Gastroesophageal sphincter (tissue), 4 donors: ENCODE data around the gene HS3ST3A1. TPM values are rescaled to one million over a fixed set of nuclear protein-coding genes. Genes with fewer than 3 reads are reported as not detected.

ENCODE experiments used
- ATAC-seq: fragments of 150-250 bp; one replicate; pipeline ENCODE4 v1.9.1; 2016; ENCODE audit warnings: mild to moderate bottlenecking, moderate library complexity
- H3K27ac ChIP-seq, 4 donors: fragments of 200-600 bp; sonication (generic) in 3 of 4; 1 replicate in 3 of 4; 2 replicates in 1 of 4; pipeline ENCODE4 v1.5.1; 2016 to 2019
- H3K27me3 ChIP-seq: fragments of 200-600 bp; sonication (generic); one replicate; pipeline ENCODE4 v1.5.1; 2019
- H3K36me3 ChIP-seq, 2 donors: fragments of 200-600 bp; sonication (generic); one replicate each; pipeline ENCODE4 v1.5.1; 2019; ENCODE audit warnings: control low read depth in 1 of 2
- H3K4me1 ChIP-seq, 3 donors: fragments of 200-600 bp; sonication (generic); 1 replicate in 2 of 3; 2 replicates in 1 of 3; pipeline ENCODE4 v1.5.1; 2016 to 2019; ENCODE audit warnings: control low read depth in 2 of 3
- H3K4me3 ChIP-seq, 2 donors: fragments of 200-600 bp; sonication (generic); one replicate each; pipeline ENCODE4 v1.5.1; 2019; ENCODE audit warnings: mild to moderate bottlenecking in 1 of 2, moderate library complexity in 1 of 2
- H3K9me3 ChIP-seq, 3 donors: fragments of 200-600 bp; sonication (generic); one replicate each; pipeline ENCODE4 v1.5.1; 2017 to 2019; ENCODE audit warnings: control low read depth in 2 of 3
- CTCF ChIP-seq, 4 experiments: fragments of 200-600 bp in 2 of 4; fragments of 450-650 bp in 2 of 4; sonication (generic) in 1 of 4; IDR thresholded peaks; one replicate each; pipeline ENCODE4 v1.5.1; 2017 to 2019; ENCODE audit warnings: antibody characterized with exemption in 4 of 4, mild to moderate bottlenecking in 2 of 4, moderate library complexity in 2 of 4
- EP300 ChIP-seq: sonication (generic); formaldehyde crosslinking; IDR thresholded peaks from one replicate; pipeline ENCODE4 v1.6.1; 2017; ENCODE audit warnings: antibody characterized with exemption, mild to moderate bottlenecking
- POLR2A ChIP-seq, 2 donors: fragments of 450-650 bp; IDR thresholded peaks; one replicate each; pipeline ENCODE4 v1.6.1; 2017; ENCODE audit warnings: antibody characterized with exemption in 2 of 2, mild to moderate bottlenecking in 2 of 2, moderate library complexity in 1 of 2
- POLR2AphosphoS5 ChIP-seq: sonication (generic); formaldehyde crosslinking; IDR thresholded peaks from one replicate; pipeline ENCODE4 v1.6.1; 2017; ENCODE audit warnings: antibody characterized with exemption
- WGBS, 2 donors: methylation state at CpG; one replicate each; pipeline ENCODE4 v1.1.5; 2018; ENCODE audit warnings: low coverage in 1 of 2; 5-methylcytosine and 5-hydroxymethylcytosine counted together
- total RNA-seq, 4 donors: library from RNA; depleted of rRNA; stranded (reverse); fragments of >200 nt; gene quantifications; one replicate each; pipeline ENCODE4 v1.1.0, GENCODE V29; 2016

The HS3ST3A1 gene
- total RNA-seq, 4 donors from 2014 or later: 5.9 to 10.9 (median 8.9) TPM

DNA sequence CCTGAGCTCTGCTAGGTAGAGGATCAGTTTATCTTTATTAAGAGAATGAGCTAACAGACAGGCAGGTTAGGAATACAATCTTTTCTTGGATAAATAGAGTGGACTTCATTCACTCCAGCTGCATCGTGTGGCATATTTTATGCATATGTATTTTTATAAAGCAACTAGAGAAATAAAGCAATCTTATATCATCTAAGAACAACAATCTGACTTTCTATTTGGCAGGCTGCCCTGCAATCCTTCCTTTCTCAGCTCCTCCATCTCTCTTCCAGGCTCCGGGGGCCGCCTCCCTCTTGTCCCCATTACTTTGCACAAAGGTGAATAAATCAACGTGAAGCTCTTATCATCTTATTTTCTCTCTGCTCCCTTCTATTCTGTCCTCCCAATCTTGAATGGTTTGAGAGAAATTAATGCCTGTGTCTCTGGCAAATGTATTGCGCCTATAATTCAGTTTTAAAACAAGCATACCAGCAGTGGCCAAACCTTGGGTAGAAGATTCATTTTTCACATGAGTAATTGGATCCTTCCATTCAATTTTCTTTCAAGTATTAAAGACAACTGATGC lies 64.5 kb downstream of the HS3ST3A1 start:
- H3K36me3 ChIP-seq: no peaks in the 10 kb centered on the region
- ATAC-seq: no peak
- WGBS, 2 donors: 38 to 60% methylated on average over 5 of the region's 5 CpGs
- no peaks in the 10 kb centered on the region for H3K4me1 ChIP-seq
- H3K27me3 ChIP-seq: no peaks in the 10 kb centered on the region
- no peak overlapping the region for H3K27ac ChIP-seq
- peaks cover 0 to 14% (median 0%) of the 10 kb centered on the region in 3 donors for H3K9me3 ChIP-seq
- H3K4me3 ChIP-seq: no peak overlapping the region
- TF ChIP-seq POLR2AphosphoS5 (no peak), CTCF (IDR thresholded peaks at IDR 0.05) (no peak), POLR2A (IDR thresholded peaks at IDR 0.05) (no peak), EP300 (no peak)

DNA sequence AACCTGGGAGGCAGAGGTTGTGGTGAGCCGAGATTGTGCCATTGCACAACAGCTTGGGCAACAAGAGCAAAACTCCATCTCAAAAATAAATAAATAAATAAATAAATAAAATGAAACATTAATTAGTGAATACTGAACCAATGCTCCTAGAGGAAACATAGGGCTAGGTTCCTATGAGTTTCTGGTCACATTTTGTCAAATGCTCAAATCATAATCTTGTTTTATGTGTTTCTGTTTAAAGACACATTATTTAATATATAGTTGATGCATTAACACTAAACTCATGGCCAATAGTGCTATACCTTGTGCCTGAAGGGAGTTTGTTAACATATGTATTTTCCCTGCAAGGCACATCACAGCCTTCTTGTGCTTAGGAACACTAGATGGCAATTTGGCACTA lies 66.8 kb downstream of the HS3ST3A1 start:
- Histone ChIP-seq H3K27me3 (no peaks in the 10 kb centered on the region), H3K36me3 (no peaks in the 10 kb centered on the region), H3K9me3 (peaks cover 0 to 14% (median 0%) of the 10 kb centered on the region in 3 donors), H3K4me1 (no peaks in the 10 kb centered on the region), H3K4me3 (no peak overlapping the region), H3K27ac (no peak overlapping the region)
- WGBS, 2 donors: 90% methylated on average over 1 of the region's 1 CpG; no CpG with 5 or more reads in 1 of the 2 donors
- TF ChIP-seq CTCF (IDR thresholded peaks at IDR 0.05): no peak
- TF ChIP-seq EP300: no peak
- TF ChIP-seq POLR2AphosphoS5: no peak
- no peak for TF ChIP-seq POLR2A (IDR thresholded peaks at IDR 0.05)
- ATAC-seq: no peak

GRCh38 chr17:13531721-13532120 lies 70.0 kb downstream of the HS3ST3A1 start:
- no peaks in the 10 kb centered on the region for H3K27me3 ChIP-seq
- H3K9me3 ChIP-seq: peaks cover 0 to 14% (median 0%) of the 10 kb centered on the region in 3 donors
- H3K36me3 ChIP-seq: no peaks in the 10 kb centered on the region
- TF ChIP-seq EP300: no peak
- H3K4me1 ChIP-seq: no peaks in the 10 kb centered on the region
- H3K27ac ChIP-seq: no peak overlapping the region
- WGBS, 2 donors: 71 to 73% methylated on average over 2 of the region's 2 CpGs
- H3K4me3 ChIP-seq: no peak overlapping the region
- no peak for ATAC-seq

DNA sequence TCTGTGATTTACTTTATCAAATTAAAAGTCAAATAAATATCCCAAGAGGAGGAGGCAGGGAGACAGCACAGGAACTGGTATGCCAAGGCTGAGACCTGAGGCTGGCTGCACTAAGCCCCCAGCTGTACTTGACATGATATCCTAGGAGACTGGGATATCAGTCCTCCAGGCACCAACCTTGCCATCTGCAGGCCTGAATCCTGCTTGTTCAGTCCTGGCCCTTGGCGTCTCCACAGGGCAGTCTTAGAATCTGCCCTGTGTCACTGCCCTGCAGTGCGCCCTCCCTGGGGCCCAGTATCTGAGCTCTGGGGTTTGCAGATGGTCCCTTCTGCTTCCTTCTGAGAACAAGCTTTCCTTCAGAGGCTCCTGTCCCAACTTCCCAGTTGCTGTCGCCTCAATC lies 75.9 kb downstream of the HS3ST3A1 start:
- ATAC-seq: no peak
- Histone ChIP-seq H3K27ac (no peak overlapping the region), H3K36me3 (no peaks in the 10 kb centered on the region), H3K27me3 (no peaks in the 10 kb centered on the region), H3K9me3 (no peaks in the 10 kb centered on the region), H3K4me3 (no peak overlapping the region), H3K4me1 (no peaks in the 10 kb centered on the region)
- no peak for TF ChIP-seq POLR2A (IDR thresholded peaks at IDR 0.05)
- TF ChIP-seq EP300: no peak
- no peak for TF ChIP-seq CTCF (IDR thresholded peaks at IDR 0.05)
- TF ChIP-seq POLR2AphosphoS5: no peak
- 67 to 100% methylated on average over 1 to 2 of the region's 3 CpGs for WGBS, 2 donors

DNA sequence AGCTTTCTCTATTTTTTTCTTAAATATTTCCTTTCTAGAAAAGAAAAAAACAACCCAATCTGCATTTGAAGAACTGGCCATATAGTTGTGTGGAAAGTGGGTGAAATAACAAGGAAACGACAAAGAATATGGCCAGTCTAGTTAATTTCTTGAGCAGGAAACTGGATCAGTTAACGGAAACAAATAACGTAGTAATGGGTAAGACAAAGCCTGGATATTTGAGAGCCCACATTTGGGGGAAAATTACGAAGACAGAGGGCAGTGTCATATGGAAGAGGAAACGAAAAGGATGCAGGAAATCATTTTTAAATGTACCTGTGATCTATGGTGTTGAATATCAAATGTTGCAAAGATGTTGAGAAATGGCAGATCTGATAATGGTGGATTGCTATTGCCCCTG lies 78.6 kb downstream of the HS3ST3A1 start:
- no peaks in the 10 kb centered on the region for H3K4me1 ChIP-seq
- no peaks in the 10 kb centered on the region for H3K9me3 ChIP-seq
- no peaks in the 10 kb centered on the region for H3K27me3 ChIP-seq
- no peaks in the 10 kb centered on the region for H3K36me3 ChIP-seq
- TF ChIP-seq EP300: no peak
- no peak for TF ChIP-seq POLR2AphosphoS5
- TF ChIP-seq POLR2A (IDR thresholded peaks at IDR 0.05): no peak
- TF ChIP-seq CTCF (IDR thresholded peaks at IDR 0.05): no peak
- no peak for ATAC-seq
- no peak overlapping the region for H3K4me3 ChIP-seq
- no peak overlapping the region for H3K27ac ChIP-seq
- WGBS, 2 donors: 59 to 79% methylated on average over 2 to 5 of the region's 5 CpGs
